AG04450 (cell line): ENCODE measurements around the gene COX6B1. TPM values are rescaled to one million over a fixed set of nuclear protein-coding genes. Genes with fewer than 3 reads are reported as not detected.

Experiments used
- CTCF ChIA-PET: fragments of 300-600, 350-600 bp; formaldehyde crosslinking; extraction: SDS; loops from one replicate; lab custom pipeline; 2022; ENCODE audit warnings: antibody characterized with exemption, inconsistent platforms; lab: Charles Lee
- POLR2A ChIA-PET: fragments of 350-600 bp; formaldehyde crosslinking; extraction: SDS; loops from one replicate; lab custom pipeline; 2021; ENCODE audit warnings: antibody characterized with exemption, inconsistent platforms; lab: Yijun Ruan, JAX
- DNase-seq: peaks from one replicate; pipeline ENCODE4 v3.0.0-alpha.2; 2011; ENCODE audit warnings: low read depth, low spot score
- H3K27ac ChIP-seq: one replicate; pipeline ENCODE4 v1.5.1; 2012; ENCODE audit warnings: low read depth, low read length, control low read depth
- H3K27me3 ChIP-seq: one replicate; pipeline ENCODE4 v1.6.0; 2012; ENCODE audit warnings: low read length; ENCODE audit not compliant: control insufficient read depth, insufficient read depth
- H3K4me3 ChIP-seq: 2 replicates; pipeline ENCODE4 v1.5.1; 2011; ENCODE audit warnings: mild to moderate bottlenecking, low read depth, low read length, control low read depth
- H3K9me3 ChIP-seq: 2 replicates; pipeline ENCODE4 v1.5.1; 2012; ENCODE audit warnings: low read length; ENCODE audit not compliant: control insufficient read depth, insufficient read depth
- polyA plus RNA-seq: library from polyadenylated mRNA; depleted of rRNA; stranded (reverse); fragments of >200 nt; gene quantifications from 2 replicates; pipeline ENCODE4 v1.2.3, GENCODE V29; 2011; rRNA removed
- TF ChIP-seq, protein P1 (sequence below): IDR thresholded peaks from 2 replicates; pipeline ENCODE4 v1.5.1; 2011; ENCODE audit warnings: low read depth, low read length, control low read depth, inconsistent platforms

Gene COX6B1
- polyA plus RNA-seq, 1 experiment: 398 TPM

- peak overlapping the region; percentile 66 for H3K4me3 ChIP-seq
- ChIA-PET CTCF (interaction anchor here (0.6 to 3.3 kb wide), 4 partner anchors 8 to 232 kb away, joined by 3 to 23 read pairs (median 4); no protein-coding TSS in a partner anchor), POLR2A (interaction anchor here (0.6 to 1.2 kb wide), 5 partner anchors 35 to 536 kb away, joined by 3 to 6 read pairs (median 4); partner anchors contain the start of genes COX6B1 and HAUS5)
- peaks cover 4% of the 10 kb centered on the region; the same call in 1 of the 2 replicates for H3K9me3 ChIP-seq
- H3K27ac ChIP-seq: no peak overlapping the region
- DNase-seq: peak; percentile 94
- H3K27me3 ChIP-seq: no peaks in the 10 kb centered on the region
- TF ChIP-seq, protein P1, sequence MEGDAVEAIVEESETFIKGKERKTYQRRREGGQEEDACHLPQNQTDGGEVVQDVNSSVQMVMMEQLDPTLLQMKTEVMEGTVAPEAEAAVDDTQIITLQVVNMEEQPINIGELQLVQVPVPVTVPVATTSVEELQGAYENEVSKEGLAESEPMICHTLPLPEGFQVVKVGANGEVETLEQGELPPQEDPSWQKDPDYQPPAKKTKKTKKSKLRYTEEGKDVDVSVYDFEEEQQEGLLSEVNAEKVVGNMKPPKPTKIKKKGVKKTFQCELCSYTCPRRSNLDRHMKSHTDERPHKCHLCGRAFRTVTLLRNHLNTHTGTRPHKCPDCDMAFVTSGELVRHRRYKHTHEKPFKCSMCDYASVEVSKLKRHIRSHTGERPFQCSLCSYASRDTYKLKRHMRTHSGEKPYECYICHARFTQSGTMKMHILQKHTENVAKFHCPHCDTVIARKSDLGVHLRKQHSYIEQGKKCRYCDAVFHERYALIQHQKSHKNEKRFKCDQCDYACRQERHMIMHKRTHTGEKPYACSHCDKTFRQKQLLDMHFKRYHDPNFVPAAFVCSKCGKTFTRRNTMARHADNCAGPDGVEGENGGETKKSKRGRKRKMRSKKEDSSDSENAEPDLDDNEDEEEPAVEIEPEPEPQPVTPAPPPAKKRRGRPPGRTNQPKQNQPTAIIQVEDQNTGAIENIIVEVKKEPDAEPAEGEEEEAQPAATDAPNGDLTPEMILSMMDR: no peak
Measured at GRCh38 chr19:35702223-35703012, 54.3 kb downstream of the COX6B1 start.

GRCh38 chr19:35703343-35703742, 55.2 kb downstream of the COX6B1 start:
- TF ChIP-seq, protein P1: no peak
- H3K4me3 ChIP-seq: no peak overlapping the region
- CTCF ChIA-PET: interaction anchor here (0.8 to 3.3 kb wide), 2 partner anchors 9 to 11 kb away, joined by 4 to 23 read pairs; no protein-coding TSS in a partner anchor
- DNase-seq: no peak
- no peak overlapping the region for H3K27ac ChIP-seq
- peaks cover 4% of the 10 kb centered on the region; the same call in 1 of the 2 replicates for H3K9me3 ChIP-seq
- POLR2A ChIA-PET: no interaction called here
- no peaks in the 10 kb centered on the region for H3K27me3 ChIP-seq

DNA sequence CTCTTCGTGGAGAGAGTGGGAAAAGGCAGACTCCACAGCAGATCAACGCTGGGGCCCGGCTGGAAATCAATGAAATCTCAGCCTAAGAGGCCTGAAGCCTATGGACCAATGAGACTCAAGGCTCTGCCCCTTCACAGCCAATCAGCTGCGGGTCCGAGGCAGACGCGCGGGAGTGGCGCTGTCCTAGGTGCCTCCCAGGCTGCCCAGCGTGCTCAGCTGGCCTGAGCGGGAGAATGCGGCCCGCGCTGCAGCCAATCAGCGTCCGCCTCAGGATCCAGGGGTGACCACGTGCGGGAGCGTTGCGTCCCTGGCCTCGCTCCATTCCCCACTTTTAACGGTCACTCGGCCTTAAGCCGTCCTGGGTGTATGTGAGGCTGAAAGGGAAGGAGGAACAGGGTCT, 56.1 kb downstream of the COX6B1 start, which contains the start of gene ZBTB32:
TSS of gene ZBTB32 (plus strand) at position 341 of the 400 bp plus-strand sequence. CDS start 10,069 bp downstream, outside the sequence.
- DNase-seq: no peak
- peaks cover 4% of the 10 kb centered on the region; the same call in 1 of the 2 replicates for H3K9me3 ChIP-seq
- no peak within 1 kb of the TSS for H3K4me3 ChIP-seq
- TF ChIP-seq, protein P1: no peak
- no peaks in the 10 kb centered on the region for H3K27me3 ChIP-seq
- H3K27ac ChIP-seq: no peak within 1 kb of the TSS
- POLR2A ChIA-PET: no interaction called here
- CTCF ChIA-PET: interaction anchor here (3.3 kb wide), 1 partner anchor 12 kb away, joined by 23 read pairs; no protein-coding TSS in a partner anchor

Other genes with a start within 250 kb of the COX6B1 start
- not detected in 2 replicates for gene FFAR2, start 200.1 kb upstream of the COX6B1 start, polyA plus RNA-seq
- not detected in 2 replicates for gene KRTDAP, start 157.9 kb upstream of the COX6B1 start, polyA plus RNA-seq
- gene DMKN, start 134.7 kb upstream of the COX6B1 start, polyA plus RNA-seq: 1.3 and 1.6 TPM in 2 replicates
- gene SBSN, start 120.0 kb upstream of the COX6B1 start, polyA plus RNA-seq: 1.8 and 2.1 TPM in 2 replicates
- gene GAPDHS, start 114.9 kb upstream of the COX6B1 start, polyA plus RNA-seq: not detected in 2 replicates
- 88.7 and 116 TPM in 2 replicates for gene TMEM147, start 102.7 kb upstream of the COX6B1 start, polyA plus RNA-seq
- not detected in 2 replicates for gene ATP4A, start 84.7 kb upstream of the COX6B1 start, polyA plus RNA-seq
- gene PMIS2, start 62.1 kb upstream of the COX6B1 start, polyA plus RNA-seq: not detected in 2 replicates
- 1.9 and 2.3 TPM in 2 replicates for gene HAUS5, start 35.6 kb upstream of the COX6B1 start, polyA plus RNA-seq
- gene RBM42, start 19.3 kb upstream of the COX6B1 start, polyA plus RNA-seq: 33.4 and 35.6 TPM in 2 replicates
- 0.33 and 0.36 TPM in 2 replicates for gene ETV2, start 6.6 kb upstream of the COX6B1 start, polyA plus RNA-seq
- 0.07 TPM in 1 of 2 replicates, not detected in the other for gene UPK1A, start 18.2 kb downstream of the COX6B1 start, polyA plus RNA-seq
- gene ZBTB32, start 56.2 kb downstream of the COX6B1 start, polyA plus RNA-seq: not detected in 2 replicates
- gene KMT2B, start 69.7 kb downstream of the COX6B1 start, polyA plus RNA-seq: 6.1 and 8.7 TPM in 2 replicates
- gene IGFLR1, start 94.1 kb downstream of the COX6B1 start, polyA plus RNA-seq: 1.3 and 2.0 TPM in 2 replicates
- 10.2 and 11.8 TPM in 2 replicates for gene U2AF1L4, start 97.1 kb downstream of the COX6B1 start, polyA plus RNA-seq
- 41.0 and 52.7 TPM in 2 replicates for gene PSENEN, start 97.3 kb downstream of the COX6B1 start, polyA plus RNA-seq
- 5.5 and 7.6 TPM in 2 replicates for gene LIN37, start 100.3 kb downstream of the COX6B1 start, polyA plus RNA-seq
- 31.7 and 46.5 TPM in 2 replicates for gene HSPB6, start 108.7 kb downstream of the COX6B1 start, polyA plus RNA-seq
- gene PROSER3, start 109.9 kb downstream of the COX6B1 start, polyA plus RNA-seq: 5.2 and 7.1 TPM in 2 replicates
- gene ARHGAP33, start 127.2 kb downstream of the COX6B1 start, polyA plus RNA-seq: 0.82 and 1.2 TPM in 2 replicates
- gene PRODH2, start 164.5 kb downstream of the COX6B1 start, polyA plus RNA-seq: not detected in 2 replicates
- not detected in 2 replicates for gene NPHS1, start 204.2 kb downstream of the COX6B1 start, polyA plus RNA-seq
- gene KIRREL2, start 208.6 kb downstream of the COX6B1 start, polyA plus RNA-seq: not detected in 2 replicates
- 6.8 and 10.9 TPM in 2 replicates for gene APLP1, start 220.3 kb downstream of the COX6B1 start, polyA plus RNA-seq